Neural cell (in vitro differentiated cells): ENCODE measurements around the gene CELF5. TPM values are rescaled to one million over a fixed set of nuclear protein-coding genes. Genes with fewer than 3 reads are reported as not detected.

Experiments
- H2AFZ ChIP-seq: fragments of 200-600, 300-800 bp; sonication (generic), shearing (Covaris generic); 2 replicates; pipeline ENCODE4 v1.6.0; 2014; ENCODE audit warnings: low read depth, mild to moderate bottlenecking, antibody characterized with exemption, low read length, moderate library complexity
- H3F3A ChIP-seq: fragments of 200-600 bp; shearing (Covaris generic); 2 replicates; pipeline ENCODE4 v1.6.1; 2016; ENCODE audit warnings: mild to moderate bottlenecking, moderate library complexity, mixed read lengths, antibody characterized with exemption, low read length; ENCODE audit not compliant: insufficient read depth, poor library complexity, severe bottlenecking
- H3K27ac ChIP-seq: fragments of 200-600, 300-800 bp; sonication (generic), shearing (Covaris generic); 2 replicates; pipeline ENCODE4 v1.5.1; 2014; ENCODE audit warnings: mild to moderate bottlenecking, low read length, moderate library complexity
- H3K27me3 ChIP-seq: fragments of 300-800, 200-600 bp; sonication (generic), shearing (Covaris generic); 2 replicates; pipeline ENCODE4 v1.6.0; 2014; ENCODE audit warnings: mild to moderate bottlenecking, low read depth, low read length, moderate library complexity; ENCODE audit not compliant: insufficient read depth
- H3K36me3 ChIP-seq: fragments of 300-800, 200-600 bp; sonication (generic), shearing (Covaris generic); 2 replicates; pipeline ENCODE4 v1.5.1; 2014; ENCODE audit warnings: mild to moderate bottlenecking, antibody characterized with exemption, low read length, moderate library complexity; ENCODE audit not compliant: insufficient read depth
- H3K4me2 ChIP-seq: fragments of 300-800, 200-600 bp; sonication (generic), shearing (Covaris generic); 2 replicates; pipeline ENCODE4 v1.6.0; 2014; ENCODE audit warnings: mild to moderate bottlenecking, low read length
- H3K4me3 ChIP-seq: fragments of 300-800, 200-600 bp; sonication (generic), shearing (Covaris generic); 2 replicates; pipeline ENCODE4 v1.5.1; 2014; ENCODE audit warnings: mild to moderate bottlenecking, low read length, moderate library complexity
- H3K79me2 ChIP-seq: fragments of 200-600 bp; shearing (Covaris generic); replicated peaks from 2 replicates; pipeline ENCODE4 v1.6.0; 2014; ENCODE audit warnings: mild to moderate bottlenecking, low read length, moderate library complexity; ENCODE audit not compliant: insufficient read depth
- H3K9ac ChIP-seq: fragments of 300-800, 200-600 bp; sonication (generic), shearing (Covaris generic); 2 replicates; pipeline ENCODE4 v1.6.1; 2016; ENCODE audit warnings: mild to moderate bottlenecking, low read length, mixed read lengths
- H3K9me2 ChIP-seq: fragments of 200-600 bp; shearing (Covaris generic); 2 replicates; pipeline ENCODE4 v1.6.1; 2016; ENCODE audit warnings: mild to moderate bottlenecking, low read length, mixed read lengths; ENCODE audit not compliant: insufficient read depth
- H3K9me3 ChIP-seq: fragments of 200-600, 300-800 bp; sonication (generic), shearing (Covaris generic); 2 replicates; pipeline ENCODE4 v1.6.1; 2016; ENCODE audit warnings: mild to moderate bottlenecking, mixed run types, low read length, moderate library complexity, mixed read lengths
- H4K20me1 ChIP-seq: fragments of 200-600 bp; shearing (Covaris generic); 2 replicates; pipeline ENCODE4 v1.6.1; 2016; ENCODE audit warnings: mild to moderate bottlenecking, mixed run types; ENCODE audit not compliant: insufficient read depth
- EP300 ChIP-seq: fragments of 450-650 bp; conservative IDR thresholded peaks from 2 replicates; pipeline ENCODE4 v1.6.1; 2014; ENCODE audit warnings: antibody characterized with exemption, mild to moderate bottlenecking, moderate library complexity; ENCODE audit not compliant: poor library complexity, severe bottlenecking
- EZH2 ChIP-seq: fragments of 200-600, 300-800 bp; shearing (Covaris generic), sonication (generic); IDR thresholded peaks from 2 replicates; pipeline ENCODE4 v1.6.1; 2014; ENCODE audit warnings: antibody characterized with exemption, low read length, borderline replicate concordance, mild to moderate bottlenecking; ENCODE audit not compliant: insufficient read depth, poor library complexity, severe bottlenecking
- MXI1 ChIP-seq: fragments of 450-650 bp; conservative IDR thresholded peaks from 2 replicates; pipeline ENCODE4 v1.6.1; 2014; ENCODE audit warnings: antibody characterized with exemption, mild to moderate bottlenecking; ENCODE audit not compliant: poor library complexity, severe bottlenecking
- POLR2AphosphoS5 ChIP-seq: IDR thresholded peaks from 2 replicates; pipeline ENCODE4 v1.6.1; 2012
- RAD21 ChIP-seq: fragments of 450-650 bp; conservative IDR thresholded peaks from 2 replicates; pipeline ENCODE4 v1.6.1; 2014; ENCODE audit warnings: antibody characterized with exemption, mild to moderate bottlenecking, moderate library complexity
- REST ChIP-seq: IDR thresholded peaks from 2 replicates; pipeline ENCODE4 v1.6.1; 2012; ENCODE audit warnings: borderline replicate concordance
- SMC3 ChIP-seq: fragments of 450-650 bp; conservative IDR thresholded peaks from 2 replicates; pipeline ENCODE4 v1.6.1; 2014; ENCODE audit warnings: antibody characterized with exemption, mild to moderate bottlenecking, moderate library complexity; ENCODE audit not compliant: poor library complexity
- TAF1 ChIP-seq: IDR thresholded peaks from 2 replicates; pipeline ENCODE4 v1.6.1; 2012; ENCODE audit warnings: low read depth
- polyA plus RNA-seq: library from polyadenylated mRNA; depleted of rRNA; stranded (reverse); fragments of >200 nt; gene quantifications from 2 replicates; pipeline ENCODE4 v1.2.3, GENCODE V29; 2014
- TF ChIP-seq, protein P1 (sequence below): fragments of 450-650 bp; IDR thresholded peaks from 2 replicates; pipeline ENCODE4 v1.5.1; 2014; ENCODE audit warnings: antibody characterized with exemption, mild to moderate bottlenecking, moderate library complexity; ENCODE audit not compliant: poor library complexity, severe bottlenecking

Gene CELF5
- polyA plus RNA-seq, 1 donor from 2014 or later: 130 TPM

DNA sequence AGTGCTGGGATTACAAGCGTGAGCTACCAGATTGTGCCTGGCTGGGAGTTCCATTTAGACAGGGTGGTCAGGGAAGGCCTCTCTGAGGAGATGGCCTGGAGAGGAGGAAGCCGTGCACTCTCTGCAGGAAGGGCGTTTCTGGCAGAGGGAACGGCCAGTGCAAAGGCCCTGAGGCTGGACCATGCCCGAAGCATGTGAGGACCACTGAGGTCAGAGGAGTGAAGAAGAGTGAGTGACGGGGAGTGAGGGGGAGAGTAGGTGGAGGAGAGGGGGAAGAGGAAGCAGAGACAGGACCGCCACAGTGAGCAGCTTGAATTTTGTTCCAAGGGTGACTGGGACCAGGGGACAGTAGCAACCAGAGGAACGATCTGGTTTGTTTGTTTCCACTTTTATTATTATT is 32.6 kb downstream of the CELF5 start:
- no peaks in the 10 kb centered on the region for H4K20me1 ChIP-seq
- H3F3A ChIP-seq: no peaks in the 10 kb centered on the region
- H3K27ac ChIP-seq: no peak overlapping the region
- peaks cover 16% of the 10 kb centered on the region for H3K36me3 ChIP-seq
- TF ChIP-seq EZH2 (no peak), RAD21 (no peak), MXI1 (no peak), EP300 (no peak), TAF1 (no peak), SMC3 (no peak), POLR2AphosphoS5 (no peak), REST (no peak)
- TF ChIP-seq, protein P1, sequence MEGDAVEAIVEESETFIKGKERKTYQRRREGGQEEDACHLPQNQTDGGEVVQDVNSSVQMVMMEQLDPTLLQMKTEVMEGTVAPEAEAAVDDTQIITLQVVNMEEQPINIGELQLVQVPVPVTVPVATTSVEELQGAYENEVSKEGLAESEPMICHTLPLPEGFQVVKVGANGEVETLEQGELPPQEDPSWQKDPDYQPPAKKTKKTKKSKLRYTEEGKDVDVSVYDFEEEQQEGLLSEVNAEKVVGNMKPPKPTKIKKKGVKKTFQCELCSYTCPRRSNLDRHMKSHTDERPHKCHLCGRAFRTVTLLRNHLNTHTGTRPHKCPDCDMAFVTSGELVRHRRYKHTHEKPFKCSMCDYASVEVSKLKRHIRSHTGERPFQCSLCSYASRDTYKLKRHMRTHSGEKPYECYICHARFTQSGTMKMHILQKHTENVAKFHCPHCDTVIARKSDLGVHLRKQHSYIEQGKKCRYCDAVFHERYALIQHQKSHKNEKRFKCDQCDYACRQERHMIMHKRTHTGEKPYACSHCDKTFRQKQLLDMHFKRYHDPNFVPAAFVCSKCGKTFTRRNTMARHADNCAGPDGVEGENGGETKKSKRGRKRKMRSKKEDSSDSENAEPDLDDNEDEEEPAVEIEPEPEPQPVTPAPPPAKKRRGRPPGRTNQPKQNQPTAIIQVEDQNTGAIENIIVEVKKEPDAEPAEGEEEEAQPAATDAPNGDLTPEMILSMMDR: no peak
- H3K9me2 ChIP-seq: no peaks in the 10 kb centered on the region
- H3K79me2 ChIP-seq: peaks cover 19% of the 10 kb centered on the region
- no peak overlapping the region for H3K4me2 ChIP-seq
- no peaks in the 10 kb centered on the region for H3K9me3 ChIP-seq
- H2AFZ ChIP-seq: no peak overlapping the region
- no peak overlapping the region for H3K9ac ChIP-seq
- H3K27me3 ChIP-seq: no peaks in the 10 kb centered on the region
- no peak overlapping the region for H3K4me3 ChIP-seq

DNA sequence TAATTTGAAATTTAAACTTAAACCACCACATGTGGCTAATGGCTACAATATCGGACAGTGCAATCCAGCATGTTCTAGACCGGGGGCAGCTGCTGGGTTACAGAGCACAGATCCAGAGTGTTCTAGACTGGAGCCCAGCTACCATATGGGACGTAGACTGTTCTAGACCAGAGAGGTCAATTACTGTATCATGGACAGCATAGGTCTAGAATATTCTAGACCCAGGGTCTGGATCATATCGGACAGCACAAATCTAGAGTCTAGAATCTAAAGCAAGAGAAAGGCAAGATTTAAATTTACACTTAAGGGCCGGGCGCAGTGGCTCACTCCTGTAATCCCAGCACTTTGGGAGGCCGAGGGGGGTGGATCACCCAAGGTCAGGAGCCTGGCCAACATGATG is 37.9 kb downstream of the CELF5 start:
- Histone ChIP-seq H3K9me2 (no peaks in the 10 kb centered on the region), H4K20me1 (no peaks in the 10 kb centered on the region), H3K4me2 (no peak overlapping the region), H3K9me3 (no peaks in the 10 kb centered on the region), H3K27ac (no peak overlapping the region), H3K9ac (no peak overlapping the region), H3K27me3 (no peaks in the 10 kb centered on the region), H3K36me3 (peaks cover 6% of the 10 kb centered on the region), H3F3A (no peaks in the 10 kb centered on the region), H2AFZ (no peak overlapping the region), H3K79me2 (peaks cover 38% of the 10 kb centered on the region), H3K4me3 (no peak overlapping the region)
- no peak for TF ChIP-seq EZH2
- TF ChIP-seq, protein P1: no peak
